ENCODE results near the gene CNTNAP2. TPM values are rescaled to one million over a fixed set of nuclear protein-coding genes. Genes with fewer than 3 reads are reported as not detected.
A peak's percentile ranks its signal among the peaks of the same experiment; 100 is the strongest.

The CNTNAP2 gene
- total and polyA plus RNA-seq, 2 donors from 2014 or later = 0.06 to 0.13 TPM

GRCh38 chr7:147079921-147080420, 963.4 kb downstream of the CNTNAP2 start:
- no peak for TF ChIP-seq CTCF (IDR thresholded peaks at IDR 0.05; ENCODE audit: borderline replicate concordance, extremely low read depth, insufficient read depth)
- intact Hi-C loops (cut with DNase I) = no loop called here
- no peak for FAIRE-seq

GRCh38 chr7:147081117-147081516, 964.5 kb downstream of the CNTNAP2 start:
- Histone ChIP-seq H3K4me3 (ENCODE audit: low read length in 3 of 3) (no peak overlapping the region), H3K9me3 (ENCODE audit: control insufficient read depth in 2 of 3, insufficient read depth in 1 of 3, low read length in 3 of 3) (no peaks in the 10 kb centered on the region), H3K27me3 (ENCODE audit: control insufficient read depth, insufficient read depth, low read length) (no peaks in the 10 kb centered on the region), H3K27ac (ENCODE audit: low read depth in 2 of 2, low read length in 2 of 2) (no peak overlapping the region), H3K4me1 (ENCODE audit: control insufficient read depth in 2 of 3, insufficient read depth in 2 of 3, low read depth in 1 of 3, low read length in 3 of 3) (no peaks in the 10 kb centered on the region), H3K36me3 (ENCODE audit: control insufficient read depth in 2 of 3, insufficient read depth in 3 of 3, low read length in 3 of 3) (no peaks in the 10 kb centered on the region), H3K9ac (ENCODE audit: low read length in 3 of 3) (no peak overlapping the region)
- FAIRE-seq (no peak), DNase-seq (no peak)
- no peak for TF ChIP-seq CTCF (IDR thresholded peaks at IDR 0.05; ENCODE audit: borderline replicate concordance, extremely low read depth, insufficient read depth)
- intact Hi-C loops (cut with DNase I) = no loop called here

More at GRCh38 chr7:147079921-147080420, 963.4 kb downstream of the CNTNAP2 start:
- no peak for DNase-seq
- Histone ChIP-seq H3K36me3 (ENCODE audit: control insufficient read depth in 2 of 3, insufficient read depth in 3 of 3, low read length in 3 of 3) (no peaks in the 10 kb centered on the region), H3K9ac (ENCODE audit: low read length in 3 of 3) (no peak overlapping the region), H3K4me3 (ENCODE audit: low read length in 3 of 3) (no peak overlapping the region), H3K27ac (ENCODE audit: low read depth in 2 of 2, low read length in 2 of 2) (no peak overlapping the region), H3K9me3 (ENCODE audit: control insufficient read depth in 2 of 3, insufficient read depth in 1 of 3, low read length in 3 of 3) (no peaks in the 10 kb centered on the region), H3K27me3 (ENCODE audit: control insufficient read depth, insufficient read depth, low read length) (no peaks in the 10 kb centered on the region), H3K4me1 (ENCODE audit: control insufficient read depth in 2 of 3, insufficient read depth in 2 of 3, low read depth in 1 of 3, low read length in 3 of 3) (no peaks in the 10 kb centered on the region)

GRCh38 chr7:147089051-147089461, 972.5 kb downstream of the CNTNAP2 start:
- DNase-seq (peak in 1 of 5 donors; percentile 17), FAIRE-seq (no peak)
- no peaks in the 10 kb centered on the region for H3K27me3 ChIP-seq (ENCODE audit: control insufficient read depth, insufficient read depth, low read length)
- H3K36me3 ChIP-seq (ENCODE audit: control insufficient read depth in 2 of 3, insufficient read depth in 3 of 3, low read length in 3 of 3) = no peaks in the 10 kb centered on the region
- no peaks in the 10 kb centered on the region for H3K9me3 ChIP-seq (ENCODE audit: control insufficient read depth in 2 of 3, insufficient read depth in 1 of 3, low read length in 3 of 3)
- intact Hi-C loops (cut with DNase I) = no loop called here
- TF ChIP-seq CTCF (IDR thresholded peaks at IDR 0.05; ENCODE audit: borderline replicate concordance, extremely low read depth, insufficient read depth) = no peak
- H3K9ac ChIP-seq (ENCODE audit: low read length in 3 of 3) = no peak overlapping the region
- no peak overlapping the region for H3K4me3 ChIP-seq (ENCODE audit: low read length in 3 of 3)
- H3K4me1 ChIP-seq (ENCODE audit: control insufficient read depth in 2 of 3, insufficient read depth in 2 of 3, low read depth in 1 of 3, low read length in 3 of 3) = no peaks in the 10 kb centered on the region
- H3K27ac ChIP-seq (ENCODE audit: low read depth in 2 of 2, low read length in 2 of 2) = no peak overlapping the region

- intact Hi-C loops (cut with DNase I) = no loop called here
- Histone ChIP-seq H3K27me3 (ENCODE audit: control insufficient read depth, insufficient read depth, low read length) (no peaks in the 10 kb centered on the region), H3K4me3 (ENCODE audit: low read length in 3 of 3) (no peak overlapping the region), H3K4me1 (ENCODE audit: control insufficient read depth in 2 of 3, insufficient read depth in 2 of 3, low read depth in 1 of 3, low read length in 3 of 3) (no peaks in the 10 kb centered on the region), H3K27ac (ENCODE audit: low read depth in 2 of 2, low read length in 2 of 2) (no peak overlapping the region), H3K9ac (ENCODE audit: low read length in 3 of 3) (no peak overlapping the region), H3K9me3 (ENCODE audit: control insufficient read depth in 2 of 3, insufficient read depth in 1 of 3, low read length in 3 of 3) (no peaks in the 10 kb centered on the region), H3K36me3 (ENCODE audit: control insufficient read depth in 2 of 3, insufficient read depth in 3 of 3, low read length in 3 of 3) (no peaks in the 10 kb centered on the region)
- FAIRE-seq = no peak
- DNase-seq = no peak
- TF ChIP-seq CTCF (IDR thresholded peaks at IDR 0.05; ENCODE audit: borderline replicate concordance, extremely low read depth, insufficient read depth) = no peak
Observed at GRCh38 chr7:147089608-147090007, 973.0 kb downstream of the CNTNAP2 start.
